H9 (cell line): ENCODE results near the gene MYOCD. TPM values are rescaled to one million over a fixed set of nuclear protein-coding genes. Genes with fewer than 3 reads are reported as not detected.

ENCODE experiments used
- DNase-seq: peaks from one replicate; pipeline ENCODE4 v3.0.0-alpha.2; 2017
- H2AFZ ChIP-seq: one replicate; pipeline ENCODE4 v1.6.1; 2013; ENCODE audit warnings: mild to moderate bottlenecking, low read length, control low read depth, moderate library complexity
- H2AK5ac ChIP-seq: 2 replicates; pipeline ENCODE4 v1.6.1; 2013; ENCODE audit warnings: low read length, control low read depth, mixed read lengths; ENCODE audit not compliant: insufficient read length
- H2BK120ac ChIP-seq: one replicate; pipeline ENCODE4 v1.6.1; 2013; ENCODE audit warnings: low read depth, mild to moderate bottlenecking, low read length, control low read depth, inconsistent platforms; ENCODE audit not compliant: poor library complexity, severe bottlenecking
- H2BK12ac ChIP-seq: 2 replicates; pipeline ENCODE4 v1.6.1; 2013; ENCODE audit warnings: low read length, control low read depth, mixed read lengths, low read depth; ENCODE audit not compliant: insufficient read length
- H2BK15ac ChIP-seq: 2 replicates; pipeline ENCODE4 v1.6.1; 2013; ENCODE audit warnings: low read depth, low read length, control low read depth
- H2BK20ac ChIP-seq: one replicate; pipeline ENCODE4 v1.6.1; 2013; ENCODE audit warnings: low read depth, mild to moderate bottlenecking, low read length, control low read depth, inconsistent platforms; ENCODE audit not compliant: poor library complexity, severe bottlenecking
- H2BK5ac ChIP-seq: 2 replicates; pipeline ENCODE4 v1.6.1; 2013; ENCODE audit warnings: low read length, control low read depth, mixed read lengths; ENCODE audit not compliant: insufficient read length
- H3K14ac ChIP-seq: 2 replicates; pipeline ENCODE4 v1.6.1; 2013; ENCODE audit warnings: low read length, control low read depth; ENCODE audit not compliant: insufficient read depth
- H3K18ac ChIP-seq: 2 replicates; pipeline ENCODE4 v1.6.1; 2013; ENCODE audit warnings: low read depth, mild to moderate bottlenecking, mixed read lengths, low read length, control low read depth; ENCODE audit not compliant: insufficient read length
- H3K23ac ChIP-seq: 2 replicates; pipeline ENCODE4 v1.6.1; 2013; ENCODE audit warnings: low read length, control low read depth, mixed read lengths, low read depth; ENCODE audit not compliant: insufficient read length
- H3K23me2 ChIP-seq: 2 replicates; pipeline ENCODE4 v1.6.1; 2013; ENCODE audit warnings: low read depth, mild to moderate bottlenecking, mixed read lengths, low read length, control low read depth; ENCODE audit not compliant: insufficient read length, poor library complexity, severe bottlenecking
- H3K27ac ChIP-seq: 2 replicates; pipeline ENCODE4 v1.5.1; 2013; ENCODE audit warnings: low read length, control low read depth, mixed read lengths, low read depth; ENCODE audit not compliant: insufficient read length
- H3K27me3 ChIP-seq: 2 replicates; pipeline ENCODE4 v1.6.1; 2013; ENCODE audit warnings: low read length, control low read depth, inconsistent platforms; ENCODE audit not compliant: insufficient read depth
- H3K4ac ChIP-seq: 2 replicates; pipeline ENCODE4 v1.6.1; 2013; ENCODE audit warnings: low read depth, mild to moderate bottlenecking, control low read depth, inconsistent platforms, low read length, moderate library complexity
- H3K4me1 ChIP-seq: 2 replicates; pipeline ENCODE4 v1.6.1; 2013; ENCODE audit warnings: low read length, control low read depth, inconsistent platforms; ENCODE audit not compliant: insufficient read depth
- H3K4me2 ChIP-seq: 2 replicates; pipeline ENCODE4 v1.6.1; 2013; ENCODE audit warnings: low read length, control low read depth, mixed read lengths; ENCODE audit not compliant: insufficient read length, insufficient read depth
- H3K56ac ChIP-seq: 2 replicates; pipeline ENCODE4 v1.6.1; 2013; ENCODE audit warnings: low read depth, mild to moderate bottlenecking, mixed read lengths, low read length, control low read depth; ENCODE audit not compliant: insufficient read length
- H3K79me1 ChIP-seq: 2 replicates; pipeline ENCODE4 v1.6.1; 2013; ENCODE audit warnings: low read depth, mild to moderate bottlenecking, moderate library complexity, low read length, control low read depth, inconsistent platforms; ENCODE audit not compliant: insufficient read depth, poor library complexity, severe bottlenecking
- H3K79me2 ChIP-seq: 2 replicates; pipeline ENCODE4 v1.6.1; 2013; ENCODE audit warnings: low read length, control low read depth, inconsistent platforms; ENCODE audit not compliant: insufficient read depth
- H3K9ac ChIP-seq: 2 replicates; pipeline ENCODE4 v1.6.1; 2013; ENCODE audit warnings: low read length, control low read depth, mixed read lengths; ENCODE audit not compliant: insufficient read length; ENCODE audit errors: extremely low read depth
- H3K9me3 ChIP-seq: one replicate; pipeline ENCODE4 v1.6.1; 2013; ENCODE audit warnings: low read depth, low read length, inconsistent platforms; ENCODE audit not compliant: control insufficient read depth
- H3T11ph ChIP-seq: one replicate; pipeline ENCODE4 v1.6.1; 2013; ENCODE audit warnings: mild to moderate bottlenecking, low read length, control low read depth, inconsistent platforms
- H4K20me1 ChIP-seq: one replicate; pipeline ENCODE4 v1.6.1; 2013; ENCODE audit not compliant: control insufficient read depth, insufficient read length, insufficient read depth
- H4K5ac ChIP-seq: 2 replicates; pipeline ENCODE4 v1.6.1; 2013; ENCODE audit warnings: low read depth, mild to moderate bottlenecking, mixed read lengths, low read length, control low read depth; ENCODE audit not compliant: insufficient read length
- H4K8ac ChIP-seq: replicated peaks from 2 replicates; pipeline ENCODE4 v1.6.1; 2013; ENCODE audit warnings: low read length, control low read depth, mixed read lengths, low read depth; ENCODE audit not compliant: insufficient read length
- H4K91ac ChIP-seq: 2 replicates; pipeline ENCODE4 v1.6.1; 2013; ENCODE audit warnings: low read depth, mild to moderate bottlenecking, moderate library complexity, mixed read lengths, low read length, control low read depth; ENCODE audit not compliant: insufficient read length
- H3K27ac Mint-ChIP-seq, 3 experiments: 2 replicates in 2 of 3; 3 replicates in 1 of 3; pipeline ENCODE4 v1.8.0; 2020 to 2021; ENCODE audit warnings: mixed read lengths in 3 of 3, mild to moderate bottlenecking in 1 of 3, moderate library complexity in 1 of 3
- H3K27me3 Mint-ChIP-seq: 2 replicates; pipeline ENCODE4 v1.8.0; 2021; ENCODE audit warnings: low read depth, mild to moderate bottlenecking, moderate library complexity, mixed read lengths
- H3K36me3 Mint-ChIP-seq, 3 experiments: 2 replicates in 2 of 3; 3 replicates in 1 of 3; pipeline ENCODE4 v1.8.0; 2020 to 2021; ENCODE audit warnings: low read depth in 3 of 3, mixed read lengths in 3 of 3; ENCODE audit not compliant: insufficient read depth in 1 of 3
- H3K4me1 Mint-ChIP-seq, 2 experiments: 2 replicates each; pipeline ENCODE4 v1.8.0; 2020; ENCODE audit warnings: mixed read lengths in 2 of 2
- H3K4me3 Mint-ChIP-seq, 2 experiments: 2 replicates in 1 of 2; 3 replicates in 1 of 2; pipeline ENCODE4 v1.8.0; 2020 to 2021; ENCODE audit warnings: mild to moderate bottlenecking in 2 of 2, mixed read lengths in 2 of 2, moderate library complexity in 1 of 2
- H3K9me3 Mint-ChIP-seq, 2 experiments: 2 replicates in 1 of 2; 3 replicates in 1 of 2; pipeline ENCODE4 v1.8.0; 2020; ENCODE audit warnings: mild to moderate bottlenecking in 2 of 2, mixed read lengths in 2 of 2, moderate library complexity in 1 of 2
- WGBS: extraction: QIAGEN DNeasy Blood & Tissue Kit; methylation state at CpG from one replicate; pipeline ENCODE4 v1.1.7; 2013; ENCODE audit warnings: missing lambda C conversion rate, low lambda C conversion rate, mixed read lengths; ENCODE audit not compliant: insufficient read length; ENCODE audit errors: extremely low coverage; 5-methylcytosine and 5-hydroxymethylcytosine counted together
- total RNA-seq: library from RNA; stranded (reverse); gene quantifications from 2 replicates; pipeline ENCODE4 v1.2.1, GENCODE V29; 2021
- TF ChIP-seq, protein P1 (sequence below): fragments of 200-600 bp; sonication (generic); conservative IDR thresholded peaks from 3 replicates; pipeline ENCODE4 v1.8.0; 2021; ENCODE audit warnings: antibody characterized with exemption, mild to moderate bottlenecking

MYOCD gene
- total RNA-seq, 1 experiment from 2014 or later, result 0.17 TPM

DNA sequence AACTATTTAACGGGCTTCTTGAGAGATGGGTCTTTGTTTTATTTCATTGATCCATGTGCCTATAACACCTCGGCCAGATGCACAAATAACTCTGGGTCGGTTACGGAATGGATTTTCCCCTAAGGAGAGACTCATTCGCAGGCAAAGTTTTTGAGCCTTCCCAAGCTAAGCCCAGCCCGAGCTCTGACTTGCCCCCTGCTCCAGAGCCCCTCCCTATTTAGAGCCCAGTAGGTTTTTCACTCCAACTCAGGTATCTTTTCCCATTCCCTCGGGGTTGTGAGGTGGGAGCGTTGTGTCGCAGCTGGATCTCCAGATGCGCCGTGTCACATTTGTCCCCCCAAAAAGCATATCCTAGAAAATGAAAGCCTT, 812 bp upstream of the MYOCD start:
- Histone ChIP-seq H3K4ac (no peak overlapping the region), H2BK120ac (no peak overlapping the region), H4K8ac (no peak overlapping the region), H2BK15ac (no peak overlapping the region), H4K20me1 (no peaks in the 10 kb centered on the region), H3T11ph (no peak overlapping the region), H4K5ac (no peak overlapping the region), H3K14ac (no peak overlapping the region; the same call in 1 of the 2 replicates), H2AK5ac (no peak overlapping the region), H2AFZ (no peak overlapping the region), H3K27me3 (peaks cover 3% of the 10 kb centered on the region; the same call in 1 of the 2 replicates), H3K23me2 (peaks cover 12% of the 10 kb centered on the region), H3K18ac (no peak overlapping the region), H3K4me2 (peak overlapping the region; percentile 93), H3K9me3 (no peaks in the 10 kb centered on the region), H3K4me1 (no peaks in the 10 kb centered on the region), H3K27ac (no peak overlapping the region), H3K79me2 (no peaks in the 10 kb centered on the region), H2BK12ac (no peak overlapping the region), H2BK20ac (no peak overlapping the region), H4K91ac (no peak overlapping the region), H2BK5ac (no peak overlapping the region), H3K56ac (no peak overlapping the region), H3K9ac (no peak overlapping the region), H3K23ac (no peak overlapping the region), H3K79me1 (no peaks in the 10 kb centered on the region)
- H3K4me3 Mint-ChIP-seq, result peak overlapping the region; percentile 71 to 86
- no peak overlapping the region for H3K27ac Mint-ChIP-seq
- no peaks in the 10 kb centered on the region for H3K9me3 Mint-ChIP-seq
- no peak for DNase-seq
- no CpG with 5 or more reads among the region's 11 CpGs for WGBS
- peaks cover 14 to 15% of the 10 kb centered on the region in 2 experiments for H3K4me1 Mint-ChIP-seq
- H3K36me3 Mint-ChIP-seq, result no peaks in the 10 kb centered on the region
- H3K27me3 Mint-ChIP-seq, result peaks cover 41% of the 10 kb centered on the region
- TF ChIP-seq, protein P1, sequence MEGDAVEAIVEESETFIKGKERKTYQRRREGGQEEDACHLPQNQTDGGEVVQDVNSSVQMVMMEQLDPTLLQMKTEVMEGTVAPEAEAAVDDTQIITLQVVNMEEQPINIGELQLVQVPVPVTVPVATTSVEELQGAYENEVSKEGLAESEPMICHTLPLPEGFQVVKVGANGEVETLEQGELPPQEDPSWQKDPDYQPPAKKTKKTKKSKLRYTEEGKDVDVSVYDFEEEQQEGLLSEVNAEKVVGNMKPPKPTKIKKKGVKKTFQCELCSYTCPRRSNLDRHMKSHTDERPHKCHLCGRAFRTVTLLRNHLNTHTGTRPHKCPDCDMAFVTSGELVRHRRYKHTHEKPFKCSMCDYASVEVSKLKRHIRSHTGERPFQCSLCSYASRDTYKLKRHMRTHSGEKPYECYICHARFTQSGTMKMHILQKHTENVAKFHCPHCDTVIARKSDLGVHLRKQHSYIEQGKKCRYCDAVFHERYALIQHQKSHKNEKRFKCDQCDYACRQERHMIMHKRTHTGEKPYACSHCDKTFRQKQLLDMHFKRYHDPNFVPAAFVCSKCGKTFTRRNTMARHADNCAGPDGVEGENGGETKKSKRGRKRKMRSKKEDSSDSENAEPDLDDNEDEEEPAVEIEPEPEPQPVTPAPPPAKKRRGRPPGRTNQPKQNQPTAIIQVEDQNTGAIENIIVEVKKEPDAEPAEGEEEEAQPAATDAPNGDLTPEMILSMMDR, result no peak
